HG02798 (cell line): ENCODE results near the gene MCC.
"Not testable (repeated sequence)": the region's sequence is repeated elsewhere in the genome, so short reads cannot be mapped to it uniquely, and the experiment has no call there.

Experiments used
- ATAC-seq: cut with Tn5 transposase; IDR thresholded peaks from one replicate; pipeline ENCODE4 v1.9.1; 2021; ENCODE audit warnings: mild to moderate bottlenecking; ENCODE audit not compliant: unreplicated experiment, poor library complexity

Gene MCC

GRCh38 chr5:113075019-113075418 is 413.2 kb downstream of the MCC start:
- ATAC-seq, result no peak

- ATAC-seq, result not testable (repeated sequence)
Observed at GRCh38 chr5:113073629-113074034, 414.6 kb downstream of the MCC start.

- no peak for ATAC-seq
Observed at GRCh38 chr5:113071401-113071800, 416.9 kb downstream of the MCC start.

GRCh38 chr5:113070901-113071300 is 417.4 kb downstream of the MCC start:
- no peak for ATAC-seq

GRCh38 chr5:113068559-113068958 is 419.7 kb downstream of the MCC start:
- ATAC-seq, result no peak

- ATAC-seq, result no peak
Observed at GRCh38 chr5:113067635-113068344, 420.5 kb downstream of the MCC start.

GRCh38 chr5:113065626-113066025 is 422.6 kb downstream of the MCC start:
- ATAC-seq, result no peak

- ATAC-seq, result no peak
Observed at GRCh38 chr5:113064806-113065205, 423.4 kb downstream of the MCC start.

GRCh38 chr5:113063927-113064326 is 424.3 kb downstream of the MCC start:
- no peak for ATAC-seq

GRCh38 chr5:113062869-113063508 is 425.3 kb downstream of the MCC start:
- ATAC-seq, result no peak

GRCh38 chr5:113061846-113062780 is 426.1 kb downstream of the MCC start:
- ATAC-seq, result no peak

GRCh38 chr5:113060408-113061025 is 427.7 kb downstream of the MCC start:
- ATAC-seq, result no peak

GRCh38 chr5:113059232-113060040 is 428.8 kb downstream of the MCC start:
- no peak for ATAC-seq

GRCh38 chr5:113058706-113059226 is 429.5 kb downstream of the MCC start:
- no peak for ATAC-seq

- ATAC-seq, result no peak
Observed at GRCh38 chr5:113058269-113058668, 430.0 kb downstream of the MCC start.

GRCh38 chr5:113057557-113057984 is 430.7 kb downstream of the MCC start:
- no peak for ATAC-seq

- ATAC-seq, result no peak
Observed at GRCh38 chr5:113056988-113057387, 431.3 kb downstream of the MCC start.

- ATAC-seq, result no peak
Observed at GRCh38 chr5:113054899-113055298, 433.4 kb downstream of the MCC start.

GRCh38 chr5:113053511-113053995 is 434.7 kb downstream of the MCC start:
- no peak for ATAC-seq
